GM12878 (cell line): ENCODE measurements around the gene PDGFD. TPM values are rescaled to one million over a fixed set of nuclear protein-coding genes. Genes with fewer than 3 reads are reported as not detected.

Source experiments
- ATAC-seq: fragments of 200-7000 bp; cut with Tn5 transposase; 3 replicates; pipeline ENCODE4 v1.9.1; 2020; ENCODE audit warnings: mild to moderate bottlenecking, moderate library complexity
- BruUV-seq: library from RNA; stranded (reverse); fragments of 400-500 nt; replicated peaks from 2 replicates; lab custom pipeline; 2021; lab: Mats Ljungman, UMichigan
- CTCF ChIA-PET: fragments of 300-600 bp; sonication (Branson Sonifier 250); formaldehyde crosslinking; extraction: SDS; loops from one replicate; lab custom pipeline; 2021; ENCODE audit warnings: inconsistent platforms; lab: Yijun Ruan, JAX
- POLR2A ChIA-PET: fragments of 350-600 bp; formaldehyde crosslinking; extraction: SDS; loops from one replicate; lab custom pipeline; 2021; ENCODE audit warnings: inconsistent platforms; lab: Charles Lee
- RAD21 ChIA-PET: fragments of 300-600 bp; sonication (Branson Sonifier 250); formaldehyde crosslinking; loops from one replicate; lab custom pipeline; 2023; ENCODE audit warnings: antibody characterized with exemption; ENCODE audit not compliant: unreplicated experiment; lab: Charles Lee
- SMC1A ChIA-PET: fragments of 300-600 bp; sonication (Branson Sonifier 250); formaldehyde crosslinking; loops from one replicate; lab custom pipeline; 2023; ENCODE audit not compliant: unreplicated experiment, uncharacterized antibody; lab: Charles Lee
- DNase-seq: peaks from one replicate; pipeline ENCODE4 v3.0.0-alpha.2; 2011; ENCODE audit warnings: low read depth, low spot score
- FAIRE-seq: peaks from 3 replicates; lab custom pipeline; 2011; peaks lifted over from hg19 to GRCh38; lab: Jason Lieb, UNC
- H2AFZ ChIP-seq: 2 replicates; pipeline ENCODE4 v1.6.0; 2011; ENCODE audit warnings: low read depth, low read length, control low read depth; ENCODE audit not compliant: control insufficient read depth
- H3K27ac ChIP-seq: 2 replicates; pipeline ENCODE4 v1.5.1; 2011; ENCODE audit warnings: control low read depth; ENCODE audit not compliant: control insufficient read depth, insufficient read depth
- H3K27me3 ChIP-seq, 2 experiments: replicated peaks in 1 of 2; 2 replicates each; pipeline versions ENCODE4 v1.6.0 to v1.6.1; 2011; ENCODE audit warnings: low read length in 1 of 2; ENCODE audit not compliant: control insufficient read depth in 2 of 2, insufficient read depth in 2 of 2
- H3K36me3 ChIP-seq, 2 experiments: 2 replicates each; pipeline ENCODE4 v1.5.1; 2011; ENCODE audit warnings: low read length in 1 of 2; ENCODE audit not compliant: control insufficient read depth in 2 of 2, insufficient read depth in 2 of 2
- H3K4me1 ChIP-seq: 2 replicates; pipeline ENCODE4 v1.6.1; 2011; ENCODE audit warnings: mild to moderate bottlenecking, low read length, moderate library complexity, mixed read lengths; ENCODE audit not compliant: control insufficient read depth, insufficient read depth
- H3K4me2 ChIP-seq: 2 replicates; pipeline ENCODE4 v1.6.0; 2011; ENCODE audit warnings: control low read depth; ENCODE audit not compliant: control insufficient read depth, insufficient read depth
- H3K4me3 ChIP-seq: fragments of 200-600 bp; sonication (generic); 2 replicates; pipeline ENCODE4 v1.5.1; 2016
- H3K79me2 ChIP-seq: 2 replicates; pipeline ENCODE4 v1.6.0; 2011; ENCODE audit warnings: low read length; ENCODE audit not compliant: control insufficient read depth, insufficient read depth
- H3K9ac ChIP-seq: 2 replicates; pipeline ENCODE4 v1.8.0; 2011; ENCODE audit warnings: low read length, control low read depth, mixed read lengths; ENCODE audit not compliant: control insufficient read depth, insufficient read depth
- H3K9me3 ChIP-seq: replicated peaks from 3 replicates; pipeline ENCODE4 v1.5.1; 2011; ENCODE audit warnings: mild to moderate bottlenecking, low read length; ENCODE audit not compliant: control insufficient read depth, insufficient read depth
- H4K20me1 ChIP-seq: 2 replicates; pipeline ENCODE4 v1.6.0; 2011; ENCODE audit not compliant: control insufficient read depth, insufficient read depth
- BCL11A ChIP-seq: IDR thresholded peaks from 2 replicates; pipeline ENCODE4 v1.6.1; 2011; ENCODE audit warnings: low read depth, low read length
- CBFB ChIP-seq: IDR thresholded peaks from 2 replicates; pipeline ENCODE4 v1.6.1; 2016; ENCODE audit warnings: antibody characterized with exemption, low read depth
- CEBPB ChIP-seq, 2 experiments: fragments of 150-350 bp in 1 of 2; IDR thresholded peaks; 2 replicates each; pipeline ENCODE4 v1.6.1; 2012 to 2014; ENCODE audit warnings: low read depth in 2 of 2, low read length in 2 of 2, borderline replicate concordance in 1 of 2, inconsistent platforms in 1 of 2
- CHD1 ChIP-seq: IDR thresholded peaks from 2 replicates; pipeline ENCODE4 v1.6.1; 2012; ENCODE audit warnings: low read depth, low read length, improper control_type of control experiment
- CHD4 ChIP-seq: fragments of 200-600 bp; sonication (generic); IDR thresholded peaks from 2 replicates; pipeline ENCODE4 v1.6.1; 2016; ENCODE audit warnings: mild to moderate bottlenecking
- JUNB ChIP-seq: IDR thresholded peaks from 2 replicates; pipeline ENCODE4 v1.6.1; 2016; ENCODE audit warnings: antibody characterized with exemption, mild to moderate bottlenecking
- MEF2B ChIP-seq: fragments of 450-650 bp; IDR thresholded peaks from 2 replicates; pipeline ENCODE4 v1.6.1; 2018; ENCODE audit warnings: mild to moderate bottlenecking, moderate library complexity; ENCODE audit not compliant: partially characterized antibody, poor library complexity, severe bottlenecking
- POLR2AphosphoS5 ChIP-seq: IDR thresholded peaks from 2 replicates; pipeline ENCODE4 v1.6.1; 2011; ENCODE audit warnings: mild to moderate bottlenecking, low read length, inconsistent platforms
- RAD21 ChIP-seq: IDR thresholded peaks from 2 replicates; pipeline ENCODE4 v1.6.1; 2011; ENCODE audit warnings: mild to moderate bottlenecking, low read depth, low read length, moderate library complexity; ENCODE audit not compliant: insufficient read depth
- STAT3 ChIP-seq: IDR thresholded peaks from 2 replicates; pipeline ENCODE4 v1.6.1; 2011; ENCODE audit warnings: low read depth, low read length, improper control_type of control experiment
- WRNIP1 ChIP-seq: IDR thresholded peaks from 2 replicates; pipeline ENCODE4 v1.6.1; 2011; ENCODE audit warnings: low read depth, low read length, improper control_type of control experiment, borderline replicate concordance
- ZNF622 ChIP-seq: fragments of 450-650 bp; IDR thresholded peaks from 2 replicates; pipeline ENCODE4 v1.6.1; 2017; ENCODE audit warnings: mild to moderate bottlenecking, inconsistent platforms
- WGBS: methylation state at CpG from one replicate; pipeline ENCODE4 v1.1.6; 2016; ENCODE audit warnings: low lambda C conversion rate; ENCODE audit not compliant: insufficient replicate concordance, insufficient coverage; ENCODE audit errors: missing lambda C conversion rate; 5-methylcytosine and 5-hydroxymethylcytosine counted together
- in situ Hi-C: fragments of 300-500 bp; cut with MboI; formaldehyde crosslinking; loops from 9 replicates; pipeline ENCODE4 v1.14.3; 2018; ENCODE audit warnings: mixed read lengths
- intact Hi-C: fragments of 100-400 bp; cut with micrococcal nuclease; formaldehyde crosslinking; loops from one replicate; pipeline ENCODE4 v1.14.2; 2022; ENCODE audit not compliant: unreplicated experiment
- polyA plus RNA-seq, 11 experiments: library from polyadenylated mRNA; depleted of rRNA in 4 of 11; unstranded in 6 of 11; stranded (reverse) in 5 of 11; fragments of >200 nt; fragmentation: Nextera tagmentation in 4 of 11; fragmentation: Illumina TruSeq in 1 of 11; extraction: Ambion mirVana in 4 of 11; extraction: Trizol in 1 of 11; gene quantifications; 1 replicate in 1 of 11; 2 replicates in 10 of 11; pipeline versions ENCODE4 v1.2.1 to v1.2.3, GENCODE V29; 2011 to 2016; ENCODE audit warnings: inconsistent platforms in 2 of 11, missing spikeins in 2 of 11, low read depth in 1 of 11
- total RNA-seq, 4 experiments: library from RNA; depleted of rRNA in 3 of 4; stranded (reverse); fragments of >200 nt in 3 of 4; fragmentation: Illumina TruSeq in 1 of 4; extraction: Trizol in 1 of 4; gene quantifications; 2 replicates each; pipeline versions ENCODE4 v1.2.1 to v1.2.3, GENCODE V29; 2013 to 2021
- TF ChIP-seq, protein P1 (sequence below): fragments of 150-350 bp; IDR thresholded peaks from 2 replicates; pipeline ENCODE4 v1.6.1; 2014; ENCODE audit warnings: mild to moderate bottlenecking, low read depth, low read length

The PDGFD gene
- total and polyA plus RNA-seq, 10 of the 15 experiments (the other 5 are each of a cell fraction or from before 2014, with no cell fraction given) = 0.05 to 0.13 TPM; not detected in 8

GRCh38 chr11:104060004-104060794, 103.7 kb downstream of the PDGFD start:
- in situ Hi-C loops (no loop called here), intact Hi-C loops (no loop called here)
- no peak overlapping the region for H3K4me3 ChIP-seq
- FAIRE-seq (no peak), DNase-seq (no peak), ATAC-seq (no peak)
- no peaks in the 10 kb centered on the region; the same call in 2 of the 3 replicates for H3K9me3 ChIP-seq
- no peak overlapping the region for H3K4me2 ChIP-seq
- POLR2A ChIA-PET = interaction anchor here (0.9 kb wide), 1 partner anchor 36 kb away, joined by 3 read pairs; no protein-coding TSS in a partner anchor
- CTCF ChIA-PET = no interaction called here
- H3K27me3 ChIP-seq = no peaks in the 10 kb centered on the region
- no peak overlapping the region for H2AFZ ChIP-seq
- RAD21 ChIA-PET = no interaction called here
- BruUV-seq = no TSS peak
- no peaks in the 10 kb centered on the region for H4K20me1 ChIP-seq
- no peaks in the 10 kb centered on the region for H3K36me3 ChIP-seq
- H3K4me1 ChIP-seq = no peaks in the 10 kb centered on the region
- H3K79me2 ChIP-seq = no peaks in the 10 kb centered on the region
- no peak overlapping the region for H3K9ac ChIP-seq
- TF ChIP-seq ZNF622 = no peak
- TF ChIP-seq CEBPB (IDR thresholded peaks at IDR 0.05; ENCODE audit: borderline replicate concordance in 1 of 2, low read depth in 2 of 2, low read length in 2 of 2) = no peak
- no peak for TF ChIP-seq RAD21
- no peak for TF ChIP-seq STAT3
- TF ChIP-seq JUNB = no peak
- no peak for TF ChIP-seq WRNIP1
- TF ChIP-seq CHD1 = no peak
- no peak for TF ChIP-seq MEF2B
- TF ChIP-seq, protein P1, sequence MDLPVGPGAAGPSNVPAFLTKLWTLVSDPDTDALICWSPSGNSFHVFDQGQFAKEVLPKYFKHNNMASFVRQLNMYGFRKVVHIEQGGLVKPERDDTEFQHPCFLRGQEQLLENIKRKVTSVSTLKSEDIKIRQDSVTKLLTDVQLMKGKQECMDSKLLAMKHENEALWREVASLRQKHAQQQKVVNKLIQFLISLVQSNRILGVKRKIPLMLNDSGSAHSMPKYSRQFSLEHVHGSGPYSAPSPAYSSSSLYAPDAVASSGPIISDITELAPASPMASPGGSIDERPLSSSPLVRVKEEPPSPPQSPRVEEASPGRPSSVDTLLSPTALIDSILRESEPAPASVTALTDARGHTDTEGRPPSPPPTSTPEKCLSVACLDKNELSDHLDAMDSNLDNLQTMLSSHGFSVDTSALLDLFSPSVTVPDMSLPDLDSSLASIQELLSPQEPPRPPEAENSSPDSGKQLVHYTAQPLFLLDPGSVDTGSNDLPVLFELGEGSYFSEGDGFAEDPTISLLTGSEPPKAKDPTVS = no peak
- TF ChIP-seq POLR2AphosphoS5 = no peak
- TF ChIP-seq BCL11A = no peak
- no peak for TF ChIP-seq CBFB
- no peak for TF ChIP-seq CHD4
- SMC1A ChIA-PET = no interaction called here
- no peak overlapping the region for H3K27ac ChIP-seq
- WGBS = 77% methylated on average over 3 of the region's 3 CpGs
